Heart left ventricle (tissue), 16 donors: ENCODE data around the gene LSM2. TPM values are rescaled to one million over a fixed set of nuclear protein-coding genes. Genes with fewer than 3 reads are reported as not detected.
"Not testable (repeated sequence)": the region's sequence is repeated elsewhere in the genome, so short reads cannot be mapped to it uniquely, and the experiment has no call there.

Experiments
- ATAC-seq, 4 donors: fragments of 200-7000 bp; cut with Tn5 transposase; one replicate each; pipeline ENCODE4 v1.9.1; 2020 to 2022; ENCODE audit warnings: moderate library complexity in 4 of 4, mild to moderate bottlenecking in 3 of 4, moderate number of reproducible peaks in 1 of 4
- DNase-seq, 5 donors: peaks; one replicate each; pipeline ENCODE4 v3.0.0-alpha.2; 2020
- H3K27ac ChIP-seq, 12 donors: fragments of 200-600 bp; sonication (generic) in 4 of 12; one replicate each; pipeline versions ENCODE4 v1.5.0 to v1.8.0; 2016 to 2022; ENCODE audit warnings: mild to moderate bottlenecking in 2 of 12
- H3K27me3 ChIP-seq, 9 donors: fragments of 200-600 bp; sonication (generic) in 2 of 9; one replicate each; pipeline versions ENCODE4 v1.5.1 to v1.8.0; 2016 to 2022; ENCODE audit warnings: mild to moderate bottlenecking in 3 of 9
- H3K36me3 ChIP-seq, 9 donors: fragments of 200-600 bp; sonication (generic) in 2 of 9; one replicate each; pipeline versions ENCODE4 v1.5.0 to v1.8.0; 2018 to 2022; ENCODE audit warnings: mild to moderate bottlenecking in 2 of 9
- H3K4me1 ChIP-seq, 12 donors: fragments of 200-600 bp; sonication (generic) in 4 of 12; one replicate each; pipeline versions ENCODE4 v1.5.0 to v1.8.0; 2016 to 2022; ENCODE audit warnings: mild to moderate bottlenecking in 3 of 12
- H3K4me3 ChIP-seq, 12 donors: fragments of 200-600 bp; sonication (generic) in 4 of 12; one replicate each; pipeline versions ENCODE4 v1.5.0 to v1.8.0; 2017 to 2022; ENCODE audit warnings: mild to moderate bottlenecking in 9 of 12, moderate library complexity in 4 of 12
- H3K9me3 ChIP-seq, 12 donors: fragments of 200-600 bp; sonication (generic) in 4 of 12; one replicate each; pipeline versions ENCODE4 v1.5.0 to v1.8.0; 2016 to 2022; ENCODE audit warnings: mild to moderate bottlenecking in 1 of 12
- POLR2A ChIP-seq, 2 donors: fragments of 450-650 bp; IDR thresholded peaks; one replicate each; pipeline ENCODE4 v1.6.1; 2017; ENCODE audit warnings: antibody characterized with exemption in 2 of 2, mild to moderate bottlenecking in 2 of 2, moderate library complexity in 2 of 2
- WGBS, 4 donors: extraction: QIAGEN DNeasy Blood & Tissue Kit in 2 of 4; methylation state at CpG; one replicate each; pipeline versions ENCODE4 v1.1.5 to v1.1.7; 2013 to 2018; 5-methylcytosine and 5-hydroxymethylcytosine counted together
- intact Hi-C, 10 donors: fragments of 100-400 bp; cut with DNase I; formaldehyde crosslinking; loops; one replicate each; pipeline versions ENCODE4 v1.11.1 to v1.14.2; 2022
- polyA plus RNA-seq, 2 donors: library from polyadenylated mRNA; stranded (reverse); fragments of 200-250 nt; gene quantifications; one replicate each; pipeline ENCODE4 v1.2.3, GENCODE V29; 2013
- total RNA-seq, 9 donors: library from RNA; depleted of rRNA in 2 of 9; stranded (reverse); fragments of >200 nt in 2 of 9; fragmentation: NEBNext Ultra II Directional in 3 of 9; extraction: Animal tissue kit (Norgen Biotek cat#: 25700) in 3 of 9; gene quantifications; one replicate each; pipeline versions ENCODE4 v1.1.0 to v1.2.4, GENCODE V29; 2016 to 2023
- TF ChIP-seq, protein P1 (sequence below), 12 donors: fragments of 200-600 bp; sonication (generic) in 4 of 12; IDR thresholded peaks; one replicate each; pipeline versions ENCODE4 v1.5.0 to v1.8.0; 2018 to 2022; ENCODE audit warnings: antibody characterized with exemption in 12 of 12, mild to moderate bottlenecking in 5 of 12
- donor health status: ischemic (EF 13 %, LVEDD 7.1; RV severe dilation, severe dysfunction).
- donor health status: healthy with polysubstance abuse.
- donor health status: DM: no; HTN: yes; CAD: no.
- donor health status: DM: no; HTN: no; CAD: no.
- donor health status: ischemic (EF 25% LVEDD 6.9; RV normal size, moderate dysfunction).
- donor health status: ischemic (EF 25% LVEDD 5.7; RV mildly dilated, moderate dysfunction).
- donor health status: healthy.
- donor health status: DM: yes; HTN: yes; CAD: no.
- donor health status: ischemic (EF 35%, LVEDD 5.7; RV mildly dilated, moderate dysfunction).
- donor health status: nonischemic (EF 11% LVEDD 7.7; RV severe dilation, severe dysfunction).
- donor health status: DM: yes; HTN: yes; CAD: no.
- donor health status: PGD.
- donor health status: ischemic (EF 29% LVEDD 5.4; RV normal size, mild dysfunction).
- donor health status: nonischemic (EF 23%, LVEDD 6.1; RV moderate dilation, normal function).

Gene LSM2
- total and polyA plus RNA-seq, 11 donors = 22.9 to 64.7 (median 26.6) TPM

DNA sequence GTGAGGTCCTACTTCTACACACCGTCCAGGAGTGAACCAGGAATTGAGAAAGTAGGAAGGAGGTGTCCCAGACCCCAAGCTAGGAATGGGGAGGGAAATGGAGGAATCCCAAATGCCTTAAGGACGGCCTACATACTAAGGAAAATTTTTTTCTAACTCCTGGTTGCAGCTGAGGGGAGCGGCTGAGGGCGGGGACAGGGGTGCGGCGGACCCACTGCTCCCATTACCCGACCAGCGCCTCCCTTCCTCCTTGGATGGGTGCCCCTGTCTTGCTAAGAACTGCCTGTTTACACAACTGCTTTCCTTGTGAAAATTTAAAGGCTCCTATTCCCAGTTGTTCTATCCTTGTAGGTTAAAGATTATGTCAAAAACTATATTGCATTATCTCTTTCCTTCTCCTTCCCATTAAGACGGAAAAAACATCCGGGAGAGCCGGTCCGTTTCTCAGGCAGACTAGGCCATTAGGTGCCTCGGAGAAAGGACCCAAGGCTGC is 20.1 kb upstream of the LSM2 start:
- H3K4me1 ChIP-seq = peaks cover 0 to 51% (median 29%) of the 10 kb centered on the region in 12 donors
- TF ChIP-seq, protein P1, sequence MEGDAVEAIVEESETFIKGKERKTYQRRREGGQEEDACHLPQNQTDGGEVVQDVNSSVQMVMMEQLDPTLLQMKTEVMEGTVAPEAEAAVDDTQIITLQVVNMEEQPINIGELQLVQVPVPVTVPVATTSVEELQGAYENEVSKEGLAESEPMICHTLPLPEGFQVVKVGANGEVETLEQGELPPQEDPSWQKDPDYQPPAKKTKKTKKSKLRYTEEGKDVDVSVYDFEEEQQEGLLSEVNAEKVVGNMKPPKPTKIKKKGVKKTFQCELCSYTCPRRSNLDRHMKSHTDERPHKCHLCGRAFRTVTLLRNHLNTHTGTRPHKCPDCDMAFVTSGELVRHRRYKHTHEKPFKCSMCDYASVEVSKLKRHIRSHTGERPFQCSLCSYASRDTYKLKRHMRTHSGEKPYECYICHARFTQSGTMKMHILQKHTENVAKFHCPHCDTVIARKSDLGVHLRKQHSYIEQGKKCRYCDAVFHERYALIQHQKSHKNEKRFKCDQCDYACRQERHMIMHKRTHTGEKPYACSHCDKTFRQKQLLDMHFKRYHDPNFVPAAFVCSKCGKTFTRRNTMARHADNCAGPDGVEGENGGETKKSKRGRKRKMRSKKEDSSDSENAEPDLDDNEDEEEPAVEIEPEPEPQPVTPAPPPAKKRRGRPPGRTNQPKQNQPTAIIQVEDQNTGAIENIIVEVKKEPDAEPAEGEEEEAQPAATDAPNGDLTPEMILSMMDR (IDR thresholded peaks at IDR 0.05) = no peak
- peak; percentile 28 to 66 for TF ChIP-seq POLR2A (IDR thresholded peaks at IDR 0.05)

DNA sequence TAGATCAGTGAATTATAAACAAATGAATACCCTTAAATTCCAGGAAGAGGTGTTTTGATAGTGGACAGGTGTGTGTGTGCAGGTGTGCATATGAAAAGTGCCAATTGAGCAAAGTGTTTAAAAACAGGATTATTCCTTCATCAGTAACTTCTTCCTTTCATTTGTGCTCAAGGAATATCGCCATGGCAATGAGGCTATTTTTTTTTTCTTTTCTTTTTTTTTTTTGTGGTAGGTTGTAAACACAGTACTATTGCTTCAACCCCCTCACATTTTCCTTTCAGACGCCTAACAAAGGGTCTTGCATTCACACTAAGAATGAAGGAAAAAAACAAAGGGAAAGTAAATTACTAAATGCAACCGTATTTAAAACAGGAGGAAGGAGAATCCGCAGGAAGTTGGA is 18.8 kb upstream of the LSM2 start:
- Histone ChIP-seq H3K27ac (peak overlapping the region in 10 of 12 donors; percentile 89 to 98 (median 96)), H3K36me3 (no peaks in the 10 kb centered on the region), H3K4me1 (peaks cover 0 to 48% (median 27%) of the 10 kb centered on the region in 12 donors), H3K27me3 (no peaks in the 10 kb centered on the region), H3K4me3 (no peak overlapping the region), H3K9me3 (no peaks in the 10 kb centered on the region)
- DNase-seq (no peak), ATAC-seq (no peak)
- TF ChIP-seq, protein P1 (IDR thresholded peaks at IDR 0.05) = no peak
- no peak for TF ChIP-seq POLR2A (IDR thresholded peaks at IDR 0.05)
- intact Hi-C loops = loop anchor here in 1 of 10 donors (5.0 kb wide), 1 partner anchor 88 kb away; the partner anchor contains the start of gene CLIC1
- 78 to 83% (median 80%) methylated on average over 4 of the region's 4 CpGs for WGBS, 4 donors

More for the DNA sequence above, 20.1 kb upstream of the LSM2 start:
- Histone ChIP-seq H3K27me3 (no peaks in the 10 kb centered on the region), H3K36me3 (peaks cover 0 to 6% (median 0%) of the 10 kb centered on the region in 9 donors), H3K9me3 (no peaks in the 10 kb centered on the region), H3K4me3 (peak overlapping the region; percentile 26 to 82 (median 70)), H3K27ac (peak overlapping the region; percentile 89 to 98 (median 96))
- WGBS, 4 donors = 0 to 1% (median 0%) methylated on average over 13 of the region's 13 CpGs
- peak; percentile 49 for ATAC-seq
- DNase-seq = peak; percentile 89 to 92 (median 90)
- intact Hi-C loops = loop anchor here in 2 of 10 donors (2.0 to 5.0 kb wide), 3 partner anchors 32 to 96 kb away; partner anchors contain the start of genes CLIC1 (in 1 of the 2) and VARS1 (in 1 of the 2)

DNA sequence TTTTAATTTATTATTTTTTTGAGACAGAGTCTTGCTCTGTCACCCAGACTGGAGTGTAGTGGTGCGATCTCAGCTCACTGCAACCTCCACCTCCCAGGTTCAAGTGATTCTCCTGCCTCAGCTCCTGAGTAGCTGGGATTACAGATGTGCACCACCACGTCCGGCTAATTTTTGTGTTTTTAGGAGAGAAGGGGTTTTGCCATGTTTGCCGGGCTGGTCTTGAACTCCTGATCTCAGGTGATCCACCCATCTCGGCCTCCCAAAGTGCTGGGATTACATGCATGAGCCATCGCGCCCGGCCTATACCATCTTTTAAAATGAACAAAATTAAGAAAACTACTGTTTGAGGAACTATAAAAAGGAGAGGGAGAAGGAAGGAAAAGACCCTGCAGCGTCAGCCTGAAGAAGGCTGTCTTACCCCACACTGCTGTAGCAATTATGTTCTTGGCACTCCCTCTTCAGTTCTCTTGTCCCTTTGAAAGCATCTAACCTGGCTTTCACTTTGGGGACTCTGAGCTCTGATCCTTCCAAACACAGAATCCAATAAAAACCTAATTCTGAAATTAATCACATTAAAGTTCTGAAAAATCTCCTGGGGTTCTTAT is 16.9 kb upstream of the LSM2 start:
- H3K36me3 ChIP-seq, DNase-seq, H3K27me3 ChIP-seq, ATAC-seq, H3K9me3 ChIP-seq: not testable (repeated sequence)
- peak overlapping the region in 1 of 12 donors; percentile 63 for H3K4me3 ChIP-seq
- H3K4me1 ChIP-seq = peaks cover 0 to 65% (median 43%) of the 10 kb centered on the region in 12 donors
- 90 to 95% (median 92%) methylated on average over 9 of the region's 9 CpGs for WGBS, 4 donors
- H3K27ac ChIP-seq = peak overlapping the region in 11 of 12 donors; percentile 93 to 100 (median 99)
- intact Hi-C loops = loop anchor here in 1 of 10 donors (5.0 kb wide), 1 partner anchor 91 kb away; no protein-coding TSS in a partner anchor

DNA sequence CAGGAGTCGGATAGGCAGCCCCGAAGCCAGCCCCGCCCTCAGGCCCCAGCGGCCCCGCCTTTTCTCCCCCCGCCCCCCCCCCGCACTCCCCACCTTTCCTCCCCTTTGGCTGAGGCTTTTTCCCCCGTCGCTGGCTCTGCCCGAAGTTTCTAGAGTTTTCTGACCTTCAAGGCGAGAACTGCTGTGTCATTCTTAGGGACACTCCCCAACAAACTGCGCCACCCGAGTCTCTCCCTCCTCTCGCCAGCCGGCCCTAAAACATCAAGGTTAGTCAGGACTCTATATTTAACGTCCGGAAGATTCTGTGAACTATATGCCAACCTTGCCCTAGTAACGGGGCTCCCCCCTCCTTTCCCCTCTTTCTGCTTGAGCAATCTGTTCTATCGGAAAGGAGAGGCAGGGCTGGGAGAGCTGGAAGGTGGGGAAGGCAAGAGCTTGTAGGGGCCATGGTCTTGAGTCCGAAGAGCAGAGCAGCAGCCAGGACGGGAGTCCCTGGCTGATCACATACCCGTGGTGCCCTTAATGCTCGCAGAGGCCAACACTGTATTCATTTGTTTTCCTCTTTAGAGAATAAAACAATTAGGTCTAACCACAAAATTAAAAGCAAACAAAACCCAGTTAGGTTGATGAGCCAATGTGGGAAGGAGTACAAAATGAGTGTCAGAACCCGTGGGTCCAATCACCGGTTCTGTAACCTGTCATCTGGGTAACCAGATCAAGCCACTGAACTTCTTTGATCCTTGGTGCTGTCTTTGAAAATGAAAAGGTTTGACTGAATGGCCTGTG is 15.5 kb upstream of the LSM2 start:
- peaks cover 0 to 3% (median 0%) of the 10 kb centered on the region in 9 donors for H3K36me3 ChIP-seq
- intact Hi-C loops = loop anchor here in 1 of 10 donors (5.0 kb wide), 1 partner anchor 90 kb away; no protein-coding TSS in a partner anchor
- ATAC-seq (peak; percentile 58 to 82 (median 72)), DNase-seq (peak; percentile 82 to 93 (median 89))
- peak overlapping the region; percentile 93 to 100 (median 99) for H3K27ac ChIP-seq
- H3K27me3 ChIP-seq = no peaks in the 10 kb centered on the region
- TF ChIP-seq, protein P1 (IDR thresholded peaks at IDR 0.05) = no peak
- peak in 1 of 2 donors; percentile 82 for TF ChIP-seq POLR2A (IDR thresholded peaks at IDR 0.05)
- peaks cover 0 to 78% (median 52%) of the 10 kb centered on the region in 12 donors for H3K4me1 ChIP-seq
- 1 to 3% (median 2%) methylated on average over 24 to 25 of the region's 25 CpGs for WGBS, 4 donors
- no peaks in the 10 kb centered on the region for H3K9me3 ChIP-seq
- peak overlapping the region; percentile 2 to 73 (median 62) for H3K4me3 ChIP-seq
